Measurements from ENCODE around the gene SLX4.

Gene SLX4

DNA sequence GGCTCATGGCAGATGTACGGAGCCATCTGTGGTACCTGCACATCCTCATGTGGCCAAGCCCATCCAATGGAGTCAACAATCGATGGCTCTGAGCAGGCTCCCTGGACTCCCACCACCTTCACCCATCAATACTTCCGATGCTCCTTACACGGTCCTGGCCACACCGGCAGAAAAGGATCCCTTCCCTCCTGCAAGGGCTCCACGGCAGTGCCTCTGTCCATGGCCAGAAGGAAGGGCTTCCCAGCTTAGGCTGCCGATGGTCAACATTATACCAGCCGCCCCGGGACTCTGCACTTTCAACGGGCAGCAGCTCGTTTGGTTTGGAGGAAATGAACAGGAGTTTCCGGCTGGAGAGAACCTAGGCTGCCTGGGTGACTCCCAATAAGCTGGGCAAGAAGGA lies 13.2 kb downstream of the SLX4 start:
- no peak for DNase-seq (ENCODE audit: low spot score)

DNA sequence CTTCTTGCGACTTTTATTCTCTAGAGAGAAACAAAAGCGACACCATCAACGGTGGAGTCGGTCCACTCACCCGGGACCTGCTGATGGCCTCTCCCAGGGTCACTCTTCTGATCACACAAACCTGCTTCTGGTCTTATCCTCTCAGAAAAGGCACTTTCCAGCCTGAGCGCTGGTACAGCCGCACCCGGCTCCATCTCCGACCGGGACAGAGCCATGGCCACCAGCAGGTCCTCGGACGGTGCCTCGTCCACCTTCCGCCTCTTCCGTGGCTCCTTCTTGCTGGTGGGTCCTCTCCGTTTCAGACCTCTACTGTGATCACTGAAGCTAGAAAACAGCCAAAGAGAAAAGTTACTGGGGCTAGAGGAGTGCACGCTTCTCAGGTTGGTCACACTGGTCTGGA lies 13.7 kb downstream of the SLX4 start:
- DNase-seq (ENCODE audit: low spot score), result no peak

DNA sequence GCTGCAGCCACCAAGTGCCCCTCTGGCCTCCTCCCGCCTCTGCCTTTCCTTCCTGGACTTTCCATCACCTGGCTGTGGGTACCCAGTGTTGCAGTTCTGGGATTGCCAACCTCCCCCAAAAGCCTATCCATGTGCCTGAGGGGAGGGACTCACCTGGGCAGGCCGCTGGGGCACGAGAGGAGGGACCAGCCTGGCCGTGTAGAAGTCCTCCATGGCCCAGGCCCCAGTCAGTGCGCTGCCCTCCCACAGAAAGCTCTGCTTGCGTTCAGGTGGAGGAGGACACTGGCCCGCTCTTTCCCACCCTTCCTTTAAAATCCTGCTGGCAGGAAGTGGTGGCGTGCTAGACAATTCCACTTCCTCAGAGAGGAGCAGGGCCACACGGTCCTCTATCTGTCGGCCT lies 14.2 kb downstream of the SLX4 start:
- DNase-seq (ENCODE audit: low spot score), result no peak

DNA sequence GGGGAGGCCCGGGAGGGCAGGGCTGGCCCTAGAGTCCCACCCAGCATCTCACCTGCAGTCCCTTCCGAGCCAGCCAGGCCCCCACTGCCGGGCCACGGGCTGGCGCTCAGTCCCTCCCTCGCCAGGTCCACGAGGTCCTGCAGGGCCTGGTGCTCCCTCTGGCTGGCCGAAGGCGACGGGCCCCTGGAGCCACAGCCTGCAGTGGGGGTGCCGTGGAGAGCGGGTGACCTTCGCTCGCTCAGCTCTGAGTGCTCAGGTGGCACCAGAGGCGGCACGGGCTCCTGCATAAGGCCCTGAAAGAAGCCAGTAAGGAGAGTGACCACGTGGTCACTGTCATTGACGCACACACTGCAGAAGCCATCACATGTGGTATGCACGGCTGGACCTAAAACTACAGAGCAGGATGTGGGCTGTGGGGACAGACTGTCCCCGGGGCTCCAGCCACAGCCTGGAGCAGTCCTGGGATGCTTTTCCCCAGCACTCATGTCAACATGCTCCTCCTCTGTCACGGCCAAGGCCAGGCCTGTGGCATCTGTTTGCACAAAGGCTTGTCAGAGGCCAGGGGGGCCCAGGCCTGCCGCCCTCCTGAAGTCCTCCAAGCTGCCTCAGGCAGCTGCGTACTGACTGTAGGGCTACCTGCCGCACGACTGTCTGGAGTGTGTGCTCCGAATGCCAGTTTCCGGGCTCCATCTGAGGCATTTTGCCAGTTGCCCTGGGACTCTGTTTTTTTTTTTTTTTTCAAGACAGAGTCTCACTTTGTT lies 15.1 kb downstream of the SLX4 start:
- no peak for DNase-seq (ENCODE audit: low spot score)

DNA sequence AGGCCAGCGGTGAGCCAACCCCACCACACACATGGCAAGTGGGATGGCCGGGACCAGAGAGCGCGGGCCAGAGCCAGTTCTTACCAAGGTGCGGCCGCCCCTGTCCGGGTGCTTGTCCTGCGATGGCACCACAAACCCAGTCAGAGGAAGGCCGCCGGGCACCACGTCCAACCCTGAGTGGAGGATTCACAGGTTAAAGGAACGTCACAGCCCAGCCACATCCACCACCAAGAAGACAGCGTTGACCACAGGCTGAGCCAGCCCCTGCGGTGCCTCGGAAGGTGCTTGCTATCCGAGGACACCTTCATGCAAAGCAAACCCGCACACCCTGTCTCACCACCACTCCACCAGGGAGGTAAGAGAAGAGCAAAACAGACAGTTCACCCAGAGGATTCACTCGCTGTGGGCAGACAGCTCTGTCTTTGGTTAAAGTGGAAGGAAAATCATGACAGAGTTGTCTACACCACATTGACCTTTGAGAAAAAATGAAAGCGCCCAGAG lies 15.8 kb downstream of the SLX4 start:
- no peak for DNase-seq (ENCODE audit: low spot score)

DNA sequence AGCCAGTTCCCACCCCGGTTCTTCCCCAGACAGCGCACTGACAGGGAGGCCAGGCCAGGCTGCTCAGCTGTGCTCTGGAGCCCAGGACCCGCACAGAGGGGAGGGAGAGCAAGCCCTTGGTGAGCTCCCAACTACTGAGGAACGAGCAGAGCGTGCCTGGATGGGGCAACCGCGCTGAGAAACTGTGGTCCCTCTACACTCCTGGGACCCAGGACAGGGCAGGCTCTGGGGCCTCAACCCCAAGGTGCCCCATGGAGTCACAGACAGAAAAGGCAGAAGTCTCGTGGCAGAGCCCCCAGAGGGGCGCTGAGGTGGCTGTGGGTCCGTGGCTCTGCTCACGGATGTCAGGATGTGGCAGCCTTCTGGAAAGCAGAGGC lies 16.3 kb downstream of the SLX4 start:
- DNase-seq (ENCODE audit: low spot score), result no peak

DNA sequence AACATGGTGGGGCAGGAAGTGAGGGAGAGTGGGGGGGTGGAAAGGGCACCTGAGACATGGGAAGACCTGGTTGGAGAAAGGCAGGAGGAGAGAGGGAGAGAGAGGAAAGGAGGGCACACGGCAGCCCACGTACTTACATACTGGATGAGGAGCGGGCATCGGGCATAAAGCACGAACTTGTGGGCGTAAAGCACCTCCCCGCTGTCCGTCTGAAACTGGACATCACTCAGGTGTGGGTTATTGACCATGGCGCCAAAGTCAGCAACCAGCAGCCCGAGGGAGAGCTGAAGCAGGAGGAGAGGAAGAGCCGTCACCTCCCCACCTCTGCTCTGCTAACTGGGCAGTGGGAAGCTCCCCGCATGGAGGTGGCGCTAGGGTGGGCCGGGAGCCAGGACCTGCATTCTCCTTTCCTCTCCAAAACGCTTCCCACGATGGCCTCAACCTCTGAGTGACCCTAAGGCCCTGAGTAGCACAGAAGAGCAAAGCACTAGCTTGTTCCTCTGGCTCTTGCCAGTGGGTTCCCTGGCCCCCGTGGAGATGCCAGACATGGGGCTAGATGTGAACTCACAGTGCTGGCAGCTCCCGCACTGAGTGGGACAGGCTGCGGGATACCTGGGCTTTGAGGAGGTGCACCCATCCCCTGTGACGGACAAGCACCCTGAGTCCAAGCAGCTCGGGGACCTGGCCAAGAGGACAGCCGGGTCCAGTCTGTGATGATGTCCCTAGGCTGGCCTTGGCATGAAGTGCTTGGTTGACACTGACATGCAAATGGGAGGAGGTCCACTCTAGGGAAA lies 16.9 kb downstream of the SLX4 start:
- no peak for DNase-seq (ENCODE audit: low spot score)

DNA sequence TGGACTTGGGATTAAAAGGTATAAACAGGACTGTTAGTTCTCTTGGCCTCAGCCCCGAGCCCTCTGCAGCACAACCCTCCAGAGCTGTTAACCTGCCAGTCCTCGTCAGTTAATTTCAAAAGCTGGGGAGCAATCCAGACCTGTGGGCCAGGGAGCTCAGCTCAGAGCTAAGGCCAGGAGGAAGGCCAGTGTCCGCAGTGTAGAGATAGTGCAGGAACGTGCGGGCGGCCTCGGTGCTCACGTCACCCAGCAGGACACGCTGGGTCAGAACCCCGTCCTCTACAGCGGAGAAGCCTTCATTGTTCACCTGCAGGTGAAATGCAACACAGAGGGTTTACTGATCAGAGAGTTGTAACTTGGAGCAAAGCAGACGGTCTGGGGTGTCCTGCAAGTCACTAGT lies 18.8 kb downstream of the SLX4 start:
- no peak for DNase-seq (ENCODE audit: low spot score)

DNA sequence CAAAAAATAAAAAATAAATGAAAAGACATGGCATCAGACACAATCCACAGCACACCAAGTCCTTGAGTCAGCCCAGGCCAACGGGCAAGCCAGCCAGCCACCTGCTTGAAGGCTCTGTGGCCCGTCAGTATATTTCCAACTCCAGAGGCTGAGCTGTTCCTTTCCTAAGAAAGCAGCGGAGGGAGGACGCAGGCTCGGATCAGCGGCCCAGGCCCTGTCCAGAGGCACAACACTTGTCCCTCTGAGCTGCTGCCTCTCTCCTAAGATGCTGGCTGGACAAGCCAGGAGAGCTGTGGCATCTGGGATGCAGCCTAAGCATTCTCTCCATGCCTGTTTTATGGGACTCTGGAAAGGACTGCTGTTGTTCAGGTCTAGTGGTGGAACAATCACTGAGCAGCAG lies 19.4 kb downstream of the SLX4 start:
- no peak for DNase-seq (ENCODE audit: low spot score)

DNA sequence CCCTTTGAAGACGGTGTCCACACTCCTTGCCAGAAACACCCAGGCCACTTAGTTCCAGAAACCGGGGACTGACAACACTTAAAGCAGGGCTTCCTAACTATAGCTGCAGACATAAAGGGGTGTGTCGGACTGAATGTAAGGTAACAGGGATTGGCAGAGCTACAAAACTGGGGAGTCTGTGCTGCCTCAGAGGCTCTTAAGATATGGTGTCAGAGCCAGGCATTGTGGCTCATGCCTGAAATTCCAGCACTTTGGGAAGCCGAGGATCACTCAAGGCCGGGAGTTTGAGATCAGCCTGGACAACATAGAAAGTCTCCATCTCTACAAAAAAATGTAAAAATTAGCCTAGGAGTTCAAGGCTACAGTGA lies 20.0 kb downstream of the SLX4 start:
- DNase-seq (ENCODE audit: low spot score), result no peak

DNA sequence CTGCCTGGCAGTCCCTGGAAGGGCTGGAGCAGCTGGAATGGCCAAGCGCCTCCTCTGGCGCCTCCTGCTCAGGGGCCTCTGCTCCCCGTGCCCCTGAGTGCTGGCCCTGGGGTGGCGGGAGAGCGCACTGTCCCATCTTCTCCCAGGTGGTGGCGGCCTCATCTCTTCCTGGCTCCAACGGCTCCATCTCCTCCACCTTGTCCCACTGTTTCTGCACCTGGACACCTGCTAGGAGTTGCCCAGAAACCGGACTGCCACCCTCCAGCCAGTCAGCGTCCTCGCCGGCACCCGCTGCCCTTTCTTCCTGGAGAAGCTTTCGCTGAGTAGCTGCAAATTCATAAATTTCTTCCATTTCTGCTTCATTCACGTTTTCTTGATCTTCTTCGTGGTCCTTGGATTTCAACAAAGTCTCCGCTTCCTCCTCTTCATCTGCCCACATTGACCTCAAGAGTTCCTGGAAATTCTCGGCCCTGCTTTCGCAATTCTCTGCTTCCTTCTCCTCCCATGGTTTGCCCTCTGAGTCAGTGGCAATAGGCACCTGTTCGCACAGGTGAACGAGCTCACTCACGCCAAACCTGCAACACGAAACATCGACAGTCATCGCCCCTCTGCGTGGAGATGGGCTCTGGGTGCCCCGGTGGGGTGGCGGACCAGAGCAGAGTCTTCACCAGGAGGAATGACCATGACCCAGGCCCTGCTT lies 20.5 kb downstream of the SLX4 start:
- DNase-seq (ENCODE audit: low spot score), result no peak

DNA sequence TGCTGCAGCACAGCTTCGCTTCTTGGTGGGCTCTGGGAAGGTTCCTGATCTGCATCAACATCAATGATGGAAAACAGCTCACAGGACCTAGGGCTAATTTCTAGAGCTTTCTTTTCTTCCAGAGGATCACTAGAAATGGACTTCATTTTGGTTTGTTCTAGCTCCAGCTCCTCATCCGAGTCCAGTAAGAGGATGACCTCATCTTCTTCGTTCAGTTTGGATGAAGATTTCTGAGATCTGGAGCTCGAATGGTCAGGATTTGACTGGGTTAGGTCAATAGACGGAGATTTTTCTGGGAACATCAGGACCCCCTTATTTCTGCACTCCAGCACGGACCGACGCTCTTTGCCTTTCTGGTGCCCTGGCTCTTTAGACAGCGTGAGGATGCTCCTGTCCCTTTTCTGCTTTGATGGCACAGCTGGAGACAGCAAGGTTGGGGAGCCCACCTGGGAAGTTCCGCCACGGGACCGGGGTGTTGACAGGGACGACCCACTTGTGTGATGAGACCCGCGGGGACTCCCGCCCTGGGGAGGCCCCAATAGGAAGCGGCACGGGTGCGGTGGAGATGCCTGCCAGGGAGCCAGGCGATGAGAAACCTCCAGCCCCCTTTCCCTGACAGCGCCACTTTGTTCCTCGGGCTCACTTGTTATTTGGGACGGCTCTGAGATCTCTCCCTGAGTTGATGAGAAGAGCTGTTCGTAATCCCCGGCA lies 21.3 kb downstream of the SLX4 start:
- DNase-seq (ENCODE audit: low spot score), result no peak

DNA sequence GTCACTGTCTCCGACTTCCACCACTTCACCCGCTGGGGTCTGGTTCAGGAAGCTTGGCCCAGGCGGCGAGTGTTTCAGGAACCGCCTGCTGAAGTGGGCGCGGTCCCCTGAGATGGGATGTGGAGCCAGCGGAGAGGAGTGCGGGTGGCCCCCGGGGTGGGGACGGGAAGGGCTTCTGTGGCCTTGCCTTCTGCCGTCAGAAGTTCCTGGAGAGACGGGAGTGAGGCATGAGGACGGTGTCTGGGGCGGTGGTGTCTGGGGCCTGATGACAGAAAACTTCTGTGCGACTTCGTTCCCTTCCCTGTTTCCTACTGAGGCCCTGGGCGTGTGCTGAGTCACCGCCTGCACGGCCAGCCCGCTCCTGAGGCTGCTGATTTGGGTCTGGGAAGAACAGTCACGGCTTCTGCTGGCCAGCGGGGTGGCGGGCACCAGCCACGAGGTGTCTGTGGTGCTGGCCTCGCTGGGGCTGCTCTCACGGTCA lies 21.9 kb downstream of the SLX4 start:
- no peak for DNase-seq (ENCODE audit: low spot score)

DNA sequence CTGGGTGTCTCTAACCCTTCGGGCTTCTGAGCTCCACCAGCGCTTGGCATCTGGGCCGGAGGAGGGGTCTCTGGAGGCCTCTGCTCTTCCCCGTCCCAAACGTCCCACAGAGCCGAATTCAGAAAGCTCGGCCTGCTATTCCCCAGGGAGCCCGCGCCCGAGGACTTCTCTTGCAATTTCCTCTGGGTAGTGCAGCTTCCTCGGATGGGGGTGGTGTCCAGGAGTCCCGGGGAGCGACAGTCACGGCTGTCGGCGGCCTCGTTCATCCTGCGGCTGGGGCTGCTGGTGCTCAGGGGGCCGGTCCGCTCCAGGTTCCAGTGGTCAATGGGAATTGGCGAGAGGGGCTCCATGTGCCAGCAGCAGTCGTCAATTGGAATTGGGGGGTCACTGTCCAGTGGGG lies 22.4 kb downstream of the SLX4 start:
- DNase-seq (ENCODE audit: low spot score), result no peak

DNA sequence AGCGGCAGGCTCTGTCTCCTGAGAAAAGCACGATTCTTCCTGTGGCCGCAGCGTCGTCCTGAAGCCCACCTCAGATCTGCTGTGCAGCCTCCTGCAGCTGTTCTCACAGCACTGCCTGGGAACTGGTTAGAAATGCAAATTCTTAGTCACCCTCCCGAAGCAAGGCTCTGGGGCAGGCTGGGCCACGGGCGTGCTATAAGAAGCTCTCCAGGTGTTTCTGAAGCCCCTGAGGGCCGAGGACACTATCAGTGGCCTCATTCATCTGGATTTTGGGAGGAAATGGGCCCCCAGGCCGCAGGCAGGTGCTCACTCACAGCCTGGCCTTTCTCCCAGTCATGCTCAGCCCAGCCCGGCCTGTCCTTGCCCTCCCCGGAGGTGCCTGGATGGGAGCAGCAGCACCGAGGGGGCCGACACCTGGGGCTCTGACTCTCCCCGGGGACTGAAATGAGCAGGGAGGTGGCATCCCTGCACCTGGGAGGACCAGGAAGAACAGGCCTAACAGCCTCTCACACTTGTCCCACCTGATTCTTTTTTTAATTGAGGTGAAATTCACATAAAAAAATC lies 23.8 kb downstream of the SLX4 start:
- no peak for DNase-seq (ENCODE audit: low spot score)

DNA sequence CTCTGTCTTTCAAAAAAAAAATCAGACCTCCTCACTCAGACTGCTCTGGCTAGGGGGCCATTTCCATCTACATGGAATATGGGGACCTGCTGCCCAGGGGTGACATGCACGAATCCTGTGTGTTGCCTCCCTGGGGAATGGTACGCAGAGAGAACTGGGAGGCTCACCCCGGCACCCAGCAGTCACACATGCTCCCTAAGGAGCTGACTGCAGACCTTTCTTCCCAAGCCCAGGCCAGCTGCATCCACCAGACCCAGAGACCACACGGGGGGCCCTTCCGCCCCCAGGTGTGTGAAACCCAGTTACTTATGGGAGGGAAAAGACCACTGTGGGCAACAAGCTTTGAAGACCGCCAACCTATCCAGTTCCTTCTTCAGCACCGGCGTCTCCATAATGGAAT lies 27.0 kb downstream of the SLX4 start:
- no peak for DNase-seq (ENCODE audit: low spot score)

DNA sequence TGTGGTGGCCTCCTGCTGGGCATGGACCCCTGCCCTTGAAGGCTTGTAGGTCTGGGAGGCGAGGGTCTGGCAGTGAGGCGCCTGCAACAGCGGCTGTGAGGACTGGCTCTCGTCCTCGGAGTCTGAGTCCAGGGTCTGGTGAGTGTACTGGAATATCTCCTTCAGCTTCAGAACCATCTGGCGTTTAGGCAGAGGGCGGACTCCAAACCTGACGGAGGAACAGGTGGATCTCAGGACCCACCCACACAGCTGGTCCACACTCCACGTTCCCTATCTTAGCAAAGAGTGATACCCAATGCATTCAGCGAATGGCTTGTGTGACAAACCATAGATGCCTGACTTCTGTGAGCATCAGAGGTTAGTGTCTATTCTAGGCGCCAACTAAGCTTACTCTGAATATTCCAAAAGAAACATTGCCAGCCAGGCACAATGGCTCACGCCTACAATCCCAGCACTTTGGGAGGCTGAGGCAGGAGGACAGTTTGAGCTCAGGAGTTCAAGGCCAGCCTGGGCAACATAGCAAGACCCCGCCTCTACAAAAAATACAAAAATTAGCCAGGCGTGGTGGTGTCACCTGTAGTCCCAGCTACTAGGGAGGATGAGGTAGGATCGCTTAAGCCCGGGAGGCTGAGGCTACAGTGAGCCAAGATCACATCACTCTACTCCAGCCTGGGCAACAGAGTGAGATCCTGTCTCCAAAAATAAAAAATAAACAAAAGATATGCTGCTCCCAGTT lies 27.9 kb downstream of the SLX4 start:
- no peak for DNase-seq (ENCODE audit: low spot score)

DNA sequence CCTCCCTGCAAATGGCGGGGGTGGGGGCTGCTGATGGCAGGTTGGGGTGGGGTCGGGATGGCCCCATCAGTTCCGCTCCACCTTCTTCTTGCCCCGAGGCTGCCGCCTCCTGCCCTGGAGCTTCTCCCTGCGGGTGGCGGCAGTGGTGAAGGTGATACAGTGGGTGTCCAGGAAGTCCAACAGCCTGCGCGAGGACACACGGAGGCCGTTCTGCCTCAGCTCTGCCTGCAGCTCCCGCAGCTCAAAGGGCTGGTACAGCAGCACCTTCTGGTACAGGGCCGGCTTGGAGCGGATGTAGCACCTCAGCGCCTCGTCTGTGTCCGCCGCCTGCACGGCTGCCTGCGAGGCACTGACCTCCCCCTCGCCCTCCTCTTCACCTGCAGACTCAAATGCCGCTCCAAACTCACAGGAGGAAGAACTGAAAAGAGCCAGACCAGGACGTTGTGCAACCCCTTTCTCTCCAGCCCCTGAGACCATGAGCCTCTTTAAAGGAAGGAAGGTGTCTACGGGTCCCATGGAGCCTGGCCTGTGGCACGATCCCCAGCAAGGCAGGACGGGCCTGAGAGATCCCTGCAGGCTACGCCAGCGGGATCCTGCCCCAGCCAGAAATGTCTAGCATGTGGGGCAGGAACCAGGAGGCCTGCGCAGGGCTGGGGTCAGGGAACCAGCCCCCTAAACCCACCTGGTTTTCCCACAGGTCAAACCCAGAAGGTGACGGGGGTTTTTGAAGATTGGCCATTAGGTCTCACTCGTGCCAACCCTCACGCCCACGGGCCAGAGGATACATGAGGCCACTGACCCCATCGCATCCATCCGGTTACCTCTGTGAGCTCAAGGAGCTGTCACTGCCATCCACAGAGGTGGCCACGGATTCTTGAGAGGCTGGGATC lies 28.9 kb downstream of the SLX4 start:
- DNase-seq (ENCODE audit: low spot score), result no peak

DNA sequence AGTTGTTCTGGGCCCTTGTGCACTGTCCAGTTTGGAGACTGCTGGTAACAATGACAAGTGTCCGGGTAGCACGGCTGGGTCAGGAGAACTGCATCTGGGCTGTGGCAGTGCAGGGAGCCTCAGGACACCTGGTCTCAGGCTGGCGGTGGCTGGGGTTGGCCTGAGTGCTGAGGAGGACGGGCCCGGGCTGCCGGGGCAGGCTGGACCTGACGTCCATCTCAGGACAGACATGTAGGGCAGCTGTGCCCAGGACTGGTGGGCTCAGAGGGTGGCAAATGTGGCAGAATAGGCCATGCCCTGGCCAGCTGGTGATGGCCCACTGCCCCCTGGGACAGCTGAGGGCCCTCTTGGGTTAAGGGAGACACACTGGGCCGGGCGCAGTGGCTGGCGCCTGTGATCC lies 30.0 kb downstream of the SLX4 start:
- DNase-seq (ENCODE audit: low spot score), result no peak

DNA sequence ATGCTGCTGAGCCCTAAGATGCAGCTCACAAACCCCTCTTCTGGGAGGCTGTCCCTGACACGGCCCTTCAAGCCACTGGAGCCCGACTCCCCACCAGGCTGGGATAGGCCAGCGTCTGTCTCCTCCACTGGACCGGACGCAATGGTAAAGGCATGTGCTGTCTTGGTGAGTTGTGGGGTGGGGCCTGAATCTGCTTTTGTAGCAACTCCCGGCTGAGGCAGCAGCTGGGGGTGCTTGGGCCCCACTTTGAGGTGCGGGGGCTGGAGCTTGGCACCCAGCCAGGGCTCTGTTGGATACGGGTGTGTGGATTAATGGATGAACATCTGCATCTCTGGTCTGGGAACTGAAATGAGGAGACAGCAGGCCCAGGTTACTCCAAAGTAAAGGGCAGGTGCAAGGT lies 30.7 kb downstream of the SLX4 start:
- DNase-seq (ENCODE audit: low spot score), result no peak

All from Ammon's horn (tissue), 1 donor.